Erythroblast (primary cell): ENCODE results near the gene LRRC58.
"Not testable (repeated sequence)": the region's sequence is repeated elsewhere in the genome, so short reads cannot be mapped to it uniquely, and the experiment has no call there.

Experiments
- DNase-seq, 2 experiments: peaks; one replicate each; lab custom pipeline; 2025; lab: John Stamatoyannopoulos, UW
- GATA1 ChIP-seq: IDR thresholded peaks from 2 replicates; pipeline ENCODE4 v1.6.1; 2011; ENCODE audit warnings: low read depth, mild to moderate bottlenecking, control low read depth, low read length, moderate library complexity
- POLR2A ChIP-seq: IDR thresholded peaks from 2 replicates; pipeline ENCODE4 v1.6.1; 2011; ENCODE audit warnings: mild to moderate bottlenecking, low read length

The LRRC58 gene

DNA sequence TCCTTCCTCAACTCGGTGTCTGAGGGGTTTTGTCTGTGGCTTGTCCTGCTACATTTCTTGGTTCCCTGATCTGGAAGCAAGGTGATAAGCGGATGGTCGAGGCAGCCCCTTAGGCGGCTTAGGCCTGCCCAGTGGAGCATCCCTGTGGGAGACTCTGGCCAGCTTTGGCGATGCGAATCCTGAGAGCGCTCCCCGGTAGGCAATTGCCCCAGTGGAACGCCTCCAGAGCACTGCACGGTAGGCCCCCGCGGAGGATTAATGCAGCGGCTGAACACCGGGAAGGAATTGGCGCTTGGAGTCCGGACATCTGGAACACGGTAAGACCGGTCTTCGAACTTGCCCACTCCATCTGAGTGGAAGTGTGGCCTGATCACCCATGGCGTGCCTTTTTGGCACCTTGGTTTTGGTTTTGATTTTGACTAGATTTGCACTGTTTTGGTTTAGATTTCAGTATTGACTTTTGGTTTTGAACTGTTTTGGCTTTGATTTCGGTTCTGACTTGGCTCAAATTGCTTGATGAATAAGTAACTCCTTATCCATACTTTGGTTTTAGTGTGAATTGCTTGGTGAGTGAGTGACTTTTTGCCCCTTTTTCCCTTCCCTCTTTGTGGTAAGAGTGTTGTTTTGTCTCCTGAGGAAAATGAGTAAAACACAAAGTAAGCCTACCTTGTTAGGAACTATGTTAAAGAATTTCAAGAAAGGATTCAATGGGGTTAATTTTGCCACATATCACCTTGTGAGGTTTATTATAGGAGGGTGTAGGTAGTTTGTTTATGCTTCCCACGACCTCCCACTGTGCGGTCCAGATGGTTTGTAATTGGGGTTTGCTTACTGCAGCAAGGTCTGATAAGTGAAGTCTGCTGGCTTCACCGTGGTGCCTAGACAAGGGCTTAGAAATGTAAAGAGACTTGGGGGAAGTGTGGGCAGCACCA is 37.0 kb downstream of the LRRC58 start:
- TF ChIP-seq GATA1 (no peak), POLR2A (no peak)
- no peak for DNase-seq

DNA sequence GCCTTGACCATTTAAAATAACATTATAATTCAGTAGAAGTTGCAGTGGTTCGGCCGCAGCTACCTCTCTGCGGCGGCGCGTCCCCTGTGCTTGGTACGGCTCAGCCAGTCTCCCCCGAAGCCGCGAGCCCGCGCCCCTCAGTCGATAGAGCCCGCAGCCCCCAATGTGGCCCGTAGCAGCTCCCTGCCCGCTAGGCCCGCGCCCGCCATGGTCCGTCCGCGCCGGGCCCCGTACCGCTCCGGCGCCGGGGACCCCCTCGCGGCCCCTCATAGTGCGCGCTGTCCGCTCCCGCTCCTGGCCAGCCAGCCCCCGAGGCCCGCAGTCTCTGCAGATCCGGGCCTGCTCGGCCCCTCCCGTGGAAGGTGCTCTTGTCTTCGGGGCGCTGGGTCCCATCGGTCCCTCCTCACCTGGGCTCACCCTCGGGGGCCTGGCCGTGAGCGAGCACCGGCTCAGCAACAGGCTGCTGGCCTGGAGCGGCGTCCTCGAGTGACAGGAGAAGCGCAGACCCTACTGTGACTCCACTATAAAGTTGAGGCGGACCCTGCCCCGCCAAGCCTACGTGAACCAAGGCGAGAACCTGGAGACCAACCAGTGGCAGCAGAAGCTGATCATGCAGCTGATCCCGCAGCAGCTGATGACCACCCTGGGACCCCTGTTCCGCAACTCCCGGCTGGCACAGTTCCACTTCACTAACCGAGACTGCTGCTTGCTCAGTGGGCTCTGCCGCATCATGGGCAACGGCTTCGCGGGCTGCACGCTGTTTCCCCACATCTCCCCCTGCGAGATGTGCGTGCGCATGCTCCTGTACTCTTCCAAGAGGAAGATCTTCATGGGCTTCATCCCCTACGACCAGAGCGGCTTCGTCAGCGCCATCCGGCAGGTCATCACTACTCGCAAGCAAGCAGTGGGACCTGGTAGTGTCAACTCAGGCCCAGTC is 42.4 kb downstream of the LRRC58 start:
- DNase-seq: no peak
- TF ChIP-seq GATA1 (no peak), POLR2A (no peak)

DNA sequence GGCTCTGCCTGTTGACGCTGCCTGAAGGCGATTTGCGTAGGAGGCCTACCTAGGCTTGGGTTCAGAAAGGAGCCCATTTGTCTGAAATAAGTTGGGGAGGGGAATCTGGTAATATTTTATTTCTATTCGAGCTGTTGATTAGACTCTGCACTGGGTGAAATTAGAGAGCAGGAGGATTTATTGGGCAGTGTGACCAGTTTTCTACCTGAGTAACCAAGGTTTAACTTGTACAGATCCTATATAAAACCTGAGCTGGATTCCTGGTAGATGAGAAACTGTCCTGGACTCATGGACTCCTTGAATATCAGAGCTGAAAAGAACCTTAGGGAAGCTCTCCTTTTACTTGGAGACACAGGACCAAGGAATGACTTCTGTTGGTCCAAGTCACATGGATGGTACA is 44.5 kb downstream of the LRRC58 start:
- no peak for DNase-seq
- TF ChIP-seq GATA1 (no peak), POLR2A (no peak)

DNA sequence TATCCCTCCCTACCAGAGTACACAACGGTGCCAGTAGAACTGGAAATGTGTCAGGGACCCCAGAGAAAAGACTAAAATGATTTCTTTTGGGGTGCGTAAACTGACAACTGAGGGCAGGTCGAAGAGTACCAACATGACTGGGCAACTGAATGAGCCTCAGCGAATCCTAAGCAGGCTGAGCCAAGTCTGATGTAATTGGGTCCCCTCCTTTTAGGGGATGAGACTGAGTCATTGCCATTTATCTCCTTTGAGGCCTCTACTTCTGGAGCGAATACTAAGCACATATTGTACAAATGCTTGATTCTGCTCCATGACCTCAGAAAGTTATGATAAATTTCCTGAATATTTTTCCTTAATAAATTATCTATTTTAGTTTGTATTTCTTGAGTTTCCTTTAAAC is 46.8 kb downstream of the LRRC58 start:
- peak in 1 of 2 experiments; percentile 56 for DNase-seq
- no peak for TF ChIP-seq GATA1
- TF ChIP-seq POLR2A: no peak

DNA sequence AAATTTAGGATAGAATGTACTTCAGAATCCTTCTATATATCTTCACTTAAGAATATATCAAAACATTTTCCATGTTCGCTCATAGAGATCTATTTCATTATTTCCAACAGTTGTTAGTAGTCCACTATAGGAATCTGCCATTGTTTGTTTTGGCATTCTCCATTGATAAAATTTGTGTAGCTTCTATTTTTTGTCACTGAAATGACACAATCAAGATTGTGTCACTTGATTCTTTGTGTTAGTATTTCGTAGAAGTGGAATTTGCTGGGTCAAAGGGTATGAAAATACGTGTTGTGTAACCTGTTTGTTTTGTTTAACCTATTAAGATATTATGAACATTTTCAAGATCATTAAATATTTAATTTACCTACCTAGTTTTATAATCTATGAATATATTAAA is 48.2 kb downstream of the LRRC58 start:
- DNase-seq: no peak

DNA sequence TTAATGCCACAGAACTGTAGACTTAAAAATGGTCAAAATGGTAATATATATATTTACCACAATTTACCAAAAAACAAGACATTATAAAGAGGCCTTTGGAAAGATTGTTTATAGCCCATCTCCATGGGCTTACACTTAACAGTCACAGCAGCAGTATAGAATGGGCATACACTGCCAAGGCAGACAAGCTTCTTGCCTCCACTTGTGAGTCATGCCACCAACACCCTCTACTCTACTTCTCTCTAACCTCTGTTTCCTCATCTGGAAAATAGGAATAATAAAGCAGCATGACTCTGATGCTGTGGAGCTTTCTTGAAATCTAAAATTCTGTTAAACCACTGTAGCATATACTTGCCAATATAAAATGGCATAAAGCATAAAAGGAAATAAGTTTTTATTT is 49.8 kb downstream of the LRRC58 start:
- no peak for DNase-seq

More for the DNA sequence above, 48.2 kb downstream of the LRRC58 start:
- TF ChIP-seq POLR2A: no peak
- no peak for TF ChIP-seq GATA1

DNA sequence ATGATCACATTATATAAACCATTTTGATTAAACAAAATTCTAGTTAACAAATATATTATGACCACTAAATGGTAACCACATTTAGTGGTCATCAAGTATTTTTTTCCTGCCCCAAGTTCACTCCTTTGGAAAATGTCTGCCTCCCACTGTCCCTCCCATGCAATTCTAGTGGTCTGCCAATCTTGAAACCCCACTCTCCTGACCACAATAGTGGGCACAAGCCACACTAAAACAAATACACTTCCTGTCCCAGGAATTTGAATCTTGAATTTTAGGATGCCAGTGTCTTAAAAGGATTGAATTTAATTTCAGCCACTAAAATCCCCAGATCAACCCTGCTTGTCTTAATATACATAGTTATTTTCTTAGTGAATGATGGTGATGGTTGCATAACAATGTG is 50.2 kb downstream of the LRRC58 start:
- no peak for DNase-seq
- TF ChIP-seq GATA1 (no peak), POLR2A (no peak)

More for the DNA sequence above, 49.8 kb downstream of the LRRC58 start:
- no peak for TF ChIP-seq GATA1
- no peak for TF ChIP-seq POLR2A

DNA sequence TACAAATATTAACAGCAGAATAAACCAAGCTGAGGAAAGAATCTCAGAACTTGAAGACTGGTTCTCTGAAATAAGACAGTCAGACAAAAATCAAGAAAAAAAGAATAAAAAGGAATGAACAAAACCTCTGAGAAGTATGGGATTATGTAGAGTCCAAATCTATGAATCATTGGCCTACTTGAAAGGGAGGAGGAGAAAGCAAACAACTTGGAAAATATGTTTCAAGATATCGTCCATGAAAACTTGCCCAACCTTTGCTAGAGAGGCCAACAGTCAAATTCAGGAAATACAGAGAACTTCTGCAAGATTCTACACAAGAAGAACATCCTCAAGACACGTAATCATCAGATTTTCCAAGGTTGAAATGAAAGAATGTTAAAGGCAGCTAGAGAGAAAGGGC is 57.6 kb downstream of the LRRC58 start:
- DNase-seq: not testable (repeated sequence)

DNA sequence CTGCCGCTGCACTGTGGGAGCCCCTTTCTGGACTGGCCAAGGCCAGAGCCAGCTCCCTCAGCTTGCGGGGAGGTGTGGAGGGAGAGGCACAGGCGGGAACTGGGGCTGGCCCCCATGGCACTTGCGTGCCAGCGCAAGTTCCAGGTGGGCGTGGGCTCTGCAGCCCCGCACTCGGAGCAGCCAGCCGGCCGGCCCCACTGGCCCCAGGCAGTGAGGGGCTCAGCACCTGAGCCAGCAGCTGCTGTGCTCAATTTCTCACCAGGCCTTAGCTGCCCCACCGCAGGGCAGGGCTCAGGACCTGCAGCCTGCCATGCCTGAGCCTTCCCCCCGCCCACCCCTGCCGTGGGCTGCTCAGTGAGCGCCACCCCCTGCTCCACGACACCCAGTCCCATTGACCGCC is 59.5 kb downstream of the LRRC58 start:
- DNase-seq: no peak
- TF ChIP-seq POLR2A (no peak), GATA1 (no peak)

DNA sequence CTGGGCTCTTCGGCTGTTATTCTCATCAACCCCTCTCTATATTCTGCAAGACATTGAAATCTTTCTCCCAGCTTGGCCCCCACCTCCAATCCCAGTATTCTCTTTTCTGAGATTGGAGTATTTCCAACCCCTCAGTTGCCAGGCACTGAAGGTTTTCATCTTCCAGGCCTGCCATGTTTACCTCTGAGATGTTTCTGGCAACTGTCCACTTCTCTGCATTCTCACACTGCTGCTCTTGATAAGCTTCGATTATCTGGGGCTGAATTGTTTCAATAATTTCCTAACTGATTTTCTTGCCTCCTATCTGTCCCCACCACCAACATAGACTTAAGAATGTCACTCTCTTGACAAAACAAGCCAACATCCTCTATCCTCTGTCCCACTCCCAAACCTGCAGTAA is 62.7 kb downstream of the LRRC58 start:
- TF ChIP-seq POLR2A (no peak), GATA1 (no peak)
- peak in 1 of 2 experiments; percentile 49 for DNase-seq

DNA sequence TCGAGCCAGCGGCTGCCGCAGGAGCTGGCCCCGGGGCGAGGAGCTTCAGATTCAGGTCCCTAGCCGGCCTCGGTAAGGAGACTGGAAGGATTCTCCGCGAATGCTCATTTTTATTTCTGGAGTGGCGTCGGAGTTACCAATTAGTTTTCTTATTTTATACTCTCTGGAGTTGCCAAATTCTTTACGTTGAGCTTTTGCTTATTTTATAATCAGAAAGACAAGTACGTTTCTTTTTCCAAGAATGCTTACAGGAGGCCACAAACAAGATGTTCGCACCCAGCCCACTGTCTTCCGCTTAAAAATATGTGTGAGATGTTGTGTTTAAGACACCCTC is 63.7 kb downstream of the LRRC58 start:
- TF ChIP-seq GATA1 (no peak), POLR2A (no peak)
- DNase-seq: no peak

DNA sequence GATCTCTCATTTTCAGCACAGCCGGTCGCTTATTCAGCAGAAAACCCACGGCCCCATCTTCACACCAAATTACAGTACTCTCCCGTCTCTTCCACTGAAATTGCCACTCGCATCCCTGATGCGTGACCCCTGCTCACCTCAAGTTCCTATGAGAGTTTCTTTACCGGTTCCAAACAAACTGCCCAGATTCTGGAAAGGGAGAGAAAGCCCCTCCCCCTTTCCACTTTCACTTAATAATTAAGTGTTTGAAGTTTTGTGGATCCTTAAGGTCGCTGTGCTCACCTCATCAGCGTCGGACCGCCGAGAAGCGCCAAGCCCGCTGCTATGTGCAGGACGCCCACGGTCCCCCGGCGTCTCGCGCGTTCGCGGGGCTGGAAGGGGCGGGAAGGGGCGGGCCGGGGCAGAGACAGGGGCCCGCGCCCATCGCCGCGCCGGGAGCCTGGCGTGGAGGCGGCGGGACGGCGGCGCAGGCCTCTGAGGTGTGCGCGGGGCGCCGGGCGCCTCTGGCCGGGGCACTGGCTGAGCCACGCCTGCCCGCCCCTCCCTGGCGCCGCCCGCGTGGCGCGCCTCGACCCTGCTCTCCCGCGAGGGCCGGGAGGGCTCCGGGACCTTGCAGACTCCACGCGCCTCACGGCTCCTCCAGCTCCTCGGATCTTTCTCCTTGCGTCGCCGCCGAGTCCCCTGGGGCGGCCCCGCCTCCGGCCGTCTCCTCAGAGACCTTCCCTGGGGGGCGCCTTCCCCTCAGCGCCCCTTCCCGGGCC is 64.2 kb downstream of the LRRC58 start, which contains the start of gene GPR156:
GPR156 (minus strand) TSS at position 476 of the 761 bp plus-strand sequence. CDS start 41,124 bp downstream, outside the sequence.
- peak in 1 of 2 experiments; percentile 4 for DNase-seq
- TF ChIP-seq GATA1 (no peak), POLR2A (no peak)

DNA sequence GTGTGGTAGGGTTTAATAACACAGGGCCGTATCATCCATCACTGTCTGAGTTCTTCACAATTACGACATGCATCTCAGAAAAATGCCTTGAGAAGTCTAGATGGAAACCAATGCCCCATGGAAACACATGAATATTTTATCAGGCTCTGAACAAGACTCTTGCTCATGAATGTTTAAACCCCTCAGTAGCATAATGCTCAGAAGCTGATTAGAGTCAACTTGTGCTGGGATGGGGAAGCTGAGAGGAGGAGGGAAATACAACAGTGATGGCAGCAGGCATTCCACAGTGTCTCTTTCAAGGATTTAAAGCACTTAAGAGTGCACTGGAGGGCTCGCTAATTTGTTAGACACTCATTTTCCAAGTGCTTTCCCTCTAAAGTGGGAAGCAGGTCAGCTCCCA is 67.9 kb downstream of the LRRC58 start:
- TF ChIP-seq GATA1 (no peak), POLR2A (no peak)
- no peak for DNase-seq
